ENCODE results near the gene KRT13. TPM values are rescaled to one million over a fixed set of nuclear protein-coding genes. Genes with fewer than 3 reads are reported as not detected.

Gene KRT13
- total RNA-seq, 2 donors from 2014 or later: not detected

DNA sequence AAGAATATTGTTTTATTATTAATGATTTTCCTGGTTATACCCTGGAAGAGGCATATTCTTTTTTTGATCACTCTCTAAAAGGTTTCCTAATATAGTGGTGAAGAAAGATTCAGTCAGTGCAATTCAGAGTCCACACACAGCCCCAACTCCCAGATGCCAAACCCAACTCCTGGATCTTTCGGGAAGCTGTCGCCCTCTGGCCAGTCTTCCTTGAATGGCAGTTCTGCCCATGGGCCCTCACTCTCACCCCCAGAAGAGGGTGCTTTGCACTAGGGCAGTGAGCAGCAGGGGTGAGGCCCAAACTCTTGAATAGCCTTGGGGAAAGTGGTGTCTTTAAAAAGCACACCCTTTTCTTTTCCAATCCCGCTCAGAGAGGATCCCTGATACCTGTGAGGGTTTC is 49.2 kb downstream of the KRT13 start:
- Mint-ChIP-seq H3K4me3 (no peak overlapping the region), H3K36me3 (ENCODE audit: low read depth) (no peaks in the 10 kb centered on the region)
- WGBS, 2 experiments (ENCODE audit: insufficient coverage in 1 of 2, insufficient read length in 1 of 2): 69 to 90% methylated on average over 1 to 3 of the region's 3 CpGs

DNA sequence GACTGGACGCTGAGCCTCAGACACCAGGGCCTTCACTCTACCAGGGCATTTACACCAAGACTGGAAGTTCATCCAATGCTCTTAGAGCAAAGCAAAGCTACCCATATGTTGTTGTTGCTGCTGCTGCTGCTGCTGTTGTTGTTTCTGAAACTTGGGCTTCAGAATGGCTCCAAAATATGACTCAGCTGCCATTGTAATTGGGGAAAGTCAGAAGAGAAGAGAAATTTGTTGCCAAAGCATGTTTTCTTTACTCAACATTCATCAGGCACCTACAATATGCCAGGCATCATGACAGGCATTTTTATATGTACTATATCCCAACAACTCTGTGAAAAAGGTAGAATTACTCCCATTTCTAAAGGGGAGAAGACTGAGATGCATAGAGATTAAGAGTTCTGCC is 50.2 kb downstream of the KRT13 start:
- Histone ChIP-seq H3K27ac (ENCODE audit: low read depth, low read length) (no peak overlapping the region), H3K36me3 (ENCODE audit: control insufficient read depth, insufficient read depth, low read length) (no peaks in the 10 kb centered on the region), H3K4me1 (ENCODE audit: control insufficient read depth, insufficient read depth, low read length) (no peaks in the 10 kb centered on the region), H3K9ac (ENCODE audit: extremely low read depth, low read length, poor library complexity, severe bottlenecking) (no peak overlapping the region), H3K9me3 (ENCODE audit: control insufficient read depth, low read length) (peaks cover 15% of the 10 kb centered on the region), H3K27me3 (ENCODE audit: control insufficient read depth, insufficient read depth, low read length, poor library complexity, severe bottlenecking) (peaks cover 19% of the 10 kb centered on the region), H3K4me3 (ENCODE audit: low read length) (no peak overlapping the region)
- Mint-ChIP-seq H3K9me3 (peaks cover 15% of the 10 kb centered on the region), H3K27ac (no peak overlapping the region), H3K4me3 (no peak overlapping the region), H3K27me3 (ENCODE audit: insufficient read depth) (peaks cover 14% of the 10 kb centered on the region), H3K4me1 (peaks cover 5% of the 10 kb centered on the region), H3K36me3 (ENCODE audit: low read depth) (no peaks in the 10 kb centered on the region)
- 80 to 87% methylated on average over 1 of the region's 1 CpG for WGBS, 2 experiments (ENCODE audit: insufficient coverage in 1 of 2, insufficient read length in 1 of 2)
- TF ChIP-seq, protein P1, sequence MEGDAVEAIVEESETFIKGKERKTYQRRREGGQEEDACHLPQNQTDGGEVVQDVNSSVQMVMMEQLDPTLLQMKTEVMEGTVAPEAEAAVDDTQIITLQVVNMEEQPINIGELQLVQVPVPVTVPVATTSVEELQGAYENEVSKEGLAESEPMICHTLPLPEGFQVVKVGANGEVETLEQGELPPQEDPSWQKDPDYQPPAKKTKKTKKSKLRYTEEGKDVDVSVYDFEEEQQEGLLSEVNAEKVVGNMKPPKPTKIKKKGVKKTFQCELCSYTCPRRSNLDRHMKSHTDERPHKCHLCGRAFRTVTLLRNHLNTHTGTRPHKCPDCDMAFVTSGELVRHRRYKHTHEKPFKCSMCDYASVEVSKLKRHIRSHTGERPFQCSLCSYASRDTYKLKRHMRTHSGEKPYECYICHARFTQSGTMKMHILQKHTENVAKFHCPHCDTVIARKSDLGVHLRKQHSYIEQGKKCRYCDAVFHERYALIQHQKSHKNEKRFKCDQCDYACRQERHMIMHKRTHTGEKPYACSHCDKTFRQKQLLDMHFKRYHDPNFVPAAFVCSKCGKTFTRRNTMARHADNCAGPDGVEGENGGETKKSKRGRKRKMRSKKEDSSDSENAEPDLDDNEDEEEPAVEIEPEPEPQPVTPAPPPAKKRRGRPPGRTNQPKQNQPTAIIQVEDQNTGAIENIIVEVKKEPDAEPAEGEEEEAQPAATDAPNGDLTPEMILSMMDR (conservative IDR thresholded peaks at IDR 0.05): no peak
- DNase-seq: no peak

More for the DNA sequence above, 49.2 kb downstream of the KRT13 start:
- peaks cover 19% of the 10 kb centered on the region for H3K27me3 ChIP-seq (ENCODE audit: control insufficient read depth, insufficient read depth, low read length, poor library complexity, severe bottlenecking)
- TF ChIP-seq, protein P1 (conservative IDR thresholded peaks at IDR 0.05): peak; percentile 65
- peaks cover 11% of the 10 kb centered on the region for H3K9me3 ChIP-seq (ENCODE audit: control insufficient read depth, low read length)
- Mint-ChIP-seq H3K9me3 (peaks cover 12% of the 10 kb centered on the region), H3K4me1 (peaks cover 5% of the 10 kb centered on the region), H3K27ac (no peak overlapping the region), H3K27me3 (ENCODE audit: insufficient read depth) (peaks cover 12% of the 10 kb centered on the region)
- H3K36me3 ChIP-seq (ENCODE audit: control insufficient read depth, insufficient read depth, low read length): no peaks in the 10 kb centered on the region
- H3K4me3 ChIP-seq (ENCODE audit: low read length): no peak overlapping the region
- no peak overlapping the region for H3K9ac ChIP-seq (ENCODE audit: extremely low read depth, low read length, poor library complexity, severe bottlenecking)
- peak; percentile 79 for DNase-seq
- no peak overlapping the region for H3K27ac ChIP-seq (ENCODE audit: low read depth, low read length)
- no peaks in the 10 kb centered on the region for H3K4me1 ChIP-seq (ENCODE audit: control insufficient read depth, insufficient read depth, low read length)

DNA sequence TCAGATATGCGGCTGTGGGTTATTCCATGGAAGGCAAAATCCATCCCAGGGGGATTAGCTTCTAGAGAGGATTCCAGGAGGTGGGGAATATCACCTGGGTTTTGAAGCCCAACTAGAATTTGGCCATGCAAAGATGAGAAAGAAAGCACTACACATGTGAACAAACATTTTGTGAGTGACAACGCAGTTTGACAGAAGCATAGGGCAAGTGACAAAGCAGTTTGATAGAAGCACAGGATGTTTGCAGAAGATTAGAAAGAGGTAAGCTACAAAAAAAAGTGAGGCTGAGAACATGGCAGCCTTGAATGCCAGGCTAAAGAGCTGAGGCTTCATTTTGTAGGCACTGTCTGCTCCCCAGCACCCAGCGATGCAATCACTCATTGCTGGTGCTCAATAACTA is 52.3 kb downstream of the KRT13 start:
- H3K27ac Mint-ChIP-seq: no peak overlapping the region
- peaks cover 18% of the 10 kb centered on the region for H3K9me3 Mint-ChIP-seq
- H3K4me1 ChIP-seq (ENCODE audit: control insufficient read depth, insufficient read depth, low read length): no peaks in the 10 kb centered on the region
- H3K27ac ChIP-seq (ENCODE audit: low read depth, low read length): no peak overlapping the region
- WGBS, 2 experiments (ENCODE audit: insufficient coverage in 1 of 2, insufficient read length in 1 of 2): 94 to 95% methylated on average over 3 of the region's 3 CpGs
- no peak for DNase-seq
- no peaks in the 10 kb centered on the region for H3K36me3 ChIP-seq (ENCODE audit: control insufficient read depth, insufficient read depth, low read length)
- H3K9me3 ChIP-seq (ENCODE audit: control insufficient read depth, low read length): peaks cover 15% of the 10 kb centered on the region
- H3K4me1 Mint-ChIP-seq: no peaks in the 10 kb centered on the region
- H3K9ac ChIP-seq (ENCODE audit: extremely low read depth, low read length, poor library complexity, severe bottlenecking): no peak overlapping the region
- H3K27me3 ChIP-seq (ENCODE audit: control insufficient read depth, insufficient read depth, low read length, poor library complexity, severe bottlenecking): peaks cover 19% of the 10 kb centered on the region
- peaks cover 18% of the 10 kb centered on the region for H3K27me3 Mint-ChIP-seq (ENCODE audit: insufficient read depth)
- TF ChIP-seq, protein P1 (conservative IDR thresholded peaks at IDR 0.05): no peak
- no peak overlapping the region for H3K4me3 ChIP-seq (ENCODE audit: low read length)
- no peaks in the 10 kb centered on the region for H3K36me3 Mint-ChIP-seq (ENCODE audit: low read depth)
- no peak overlapping the region for H3K4me3 Mint-ChIP-seq
